ENCODE results near the gene PGF.
A peak's percentile ranks its signal among the peaks of the same experiment; 100 is the strongest.

PGF gene

DNA sequence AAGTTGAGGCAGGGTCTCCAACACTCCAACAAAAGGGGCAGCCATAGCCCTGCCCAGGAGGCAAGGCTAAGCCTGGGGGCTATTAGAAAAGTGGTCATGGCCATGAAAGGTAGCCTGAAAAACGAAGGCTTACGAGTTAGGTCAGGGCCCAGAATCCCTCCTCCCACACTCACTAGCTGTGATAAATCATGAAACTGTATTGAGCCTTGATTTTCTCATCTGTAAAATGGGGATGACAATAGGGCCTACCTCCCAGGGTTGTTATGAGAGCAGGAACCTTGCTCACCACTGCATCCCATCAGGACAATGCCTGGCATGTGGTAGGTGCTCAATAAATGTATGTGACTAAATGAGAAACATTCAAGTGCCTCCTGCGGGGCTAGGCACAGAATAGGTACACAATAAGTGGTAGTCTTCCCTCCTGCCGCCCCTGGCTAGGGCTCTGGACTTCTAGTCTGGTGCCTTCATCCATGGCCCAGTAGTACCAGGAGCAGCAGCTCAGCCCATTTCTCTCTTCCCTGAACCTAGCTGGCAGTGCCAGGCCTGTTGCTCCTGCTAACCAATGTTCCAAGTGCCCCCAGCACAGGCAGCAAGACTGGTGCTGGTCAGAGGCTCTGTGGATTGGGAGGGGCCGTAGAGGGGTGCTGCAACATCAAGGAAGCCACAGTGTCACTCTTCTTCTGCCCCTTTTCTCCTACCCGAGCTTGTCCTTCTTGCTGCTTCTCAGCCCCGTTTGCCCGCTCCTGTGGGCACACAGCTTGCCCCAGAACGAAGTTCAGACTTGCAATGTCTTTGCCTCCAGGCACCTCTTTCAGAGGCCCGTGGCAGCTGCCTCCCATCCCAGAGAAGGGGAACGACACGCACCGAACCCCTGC lies 7.8 kb downstream of the PGF start:
- H3K36me3 ChIP-seq: peaks cover 8 to 36% (median 29%) of the 10 kb centered on the region in 3 donors
- peak overlapping the region; percentile 67 to 79 for H3K27ac ChIP-seq
- H3K27me3 ChIP-seq: no peaks in the 10 kb centered on the region
- H3K4me3 ChIP-seq: no peak overlapping the region
- TF ChIP-seq, protein P1, sequence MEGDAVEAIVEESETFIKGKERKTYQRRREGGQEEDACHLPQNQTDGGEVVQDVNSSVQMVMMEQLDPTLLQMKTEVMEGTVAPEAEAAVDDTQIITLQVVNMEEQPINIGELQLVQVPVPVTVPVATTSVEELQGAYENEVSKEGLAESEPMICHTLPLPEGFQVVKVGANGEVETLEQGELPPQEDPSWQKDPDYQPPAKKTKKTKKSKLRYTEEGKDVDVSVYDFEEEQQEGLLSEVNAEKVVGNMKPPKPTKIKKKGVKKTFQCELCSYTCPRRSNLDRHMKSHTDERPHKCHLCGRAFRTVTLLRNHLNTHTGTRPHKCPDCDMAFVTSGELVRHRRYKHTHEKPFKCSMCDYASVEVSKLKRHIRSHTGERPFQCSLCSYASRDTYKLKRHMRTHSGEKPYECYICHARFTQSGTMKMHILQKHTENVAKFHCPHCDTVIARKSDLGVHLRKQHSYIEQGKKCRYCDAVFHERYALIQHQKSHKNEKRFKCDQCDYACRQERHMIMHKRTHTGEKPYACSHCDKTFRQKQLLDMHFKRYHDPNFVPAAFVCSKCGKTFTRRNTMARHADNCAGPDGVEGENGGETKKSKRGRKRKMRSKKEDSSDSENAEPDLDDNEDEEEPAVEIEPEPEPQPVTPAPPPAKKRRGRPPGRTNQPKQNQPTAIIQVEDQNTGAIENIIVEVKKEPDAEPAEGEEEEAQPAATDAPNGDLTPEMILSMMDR (IDR thresholded peaks at IDR 0.05): no peak
- peaks cover 0 to 57% (median 45%) of the 10 kb centered on the region in 4 donors for H3K4me1 ChIP-seq
- no peaks in the 10 kb centered on the region for H3K9me3 ChIP-seq
- DNase-seq: no peak
- intact Hi-C loops (cut with DNase I; ENCODE audit: low total_unique reads): loop anchor here (2.0 to 5.0 kb wide), 2 partner anchors 65 to 135 kb away; no protein-coding TSS in a partner anchor

DNA sequence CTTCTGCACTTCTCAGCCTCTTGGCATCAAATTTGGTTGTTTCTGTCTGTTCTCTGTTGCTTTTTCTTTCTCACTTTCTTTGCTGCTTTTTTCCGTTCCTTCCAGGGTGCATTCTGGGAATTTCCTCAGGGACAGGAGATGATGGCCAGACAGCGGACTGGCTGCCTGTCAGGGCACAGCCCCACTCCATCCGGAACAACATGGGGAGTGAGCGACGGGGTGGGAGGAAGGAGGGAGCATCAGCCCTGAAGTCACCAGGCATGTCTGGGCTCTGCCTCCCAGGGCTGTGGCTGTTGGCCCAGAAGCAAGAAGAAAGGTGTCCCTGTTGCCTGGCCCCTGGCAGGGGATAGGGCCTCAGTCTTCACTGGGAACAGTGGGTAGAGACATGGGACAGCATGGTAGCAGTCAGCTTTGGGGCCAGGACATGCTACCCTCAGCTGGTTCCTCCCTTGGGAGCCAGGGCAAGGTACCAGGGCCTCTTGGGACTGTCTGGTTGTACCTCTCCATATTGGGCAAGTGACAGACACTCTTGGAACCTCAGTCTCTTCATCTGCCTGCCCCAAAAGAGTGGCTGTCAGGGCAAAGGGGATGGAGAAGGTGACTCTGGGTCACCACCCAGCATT lies 8.6 kb downstream of the PGF start:
- intact Hi-C loops (cut with DNase I; ENCODE audit: low total_unique reads): loop anchor here (5.0 kb wide), 1 partner anchor 66 kb away; no protein-coding TSS in a partner anchor
- TF ChIP-seq, protein P1 (IDR thresholded peaks at IDR 0.05): no peak
- Histone ChIP-seq H3K36me3 (peaks cover 8 to 42% (median 37%) of the 10 kb centered on the region in 3 donors), H3K4me1 (peaks cover 0 to 57% (median 45%) of the 10 kb centered on the region in 4 donors), H3K27ac (peak overlapping the region; percentile 67 to 79), H3K4me3 (peak overlapping the region in 1 of 2 donors; percentile 12), H3K9me3 (no peaks in the 10 kb centered on the region), H3K27me3 (no peaks in the 10 kb centered on the region)
- DNase-seq: peak; percentile 24 to 82

- Histone ChIP-seq H3K27me3 (no peaks in the 10 kb centered on the region), H3K27ac (peak overlapping the region; percentile 67 to 79), H3K9me3 (no peaks in the 10 kb centered on the region), H3K4me1 (peaks cover 0 to 57% (median 45%) of the 10 kb centered on the region in 4 donors), H3K36me3 (peaks cover 8 to 42% (median 38%) of the 10 kb centered on the region in 3 donors), H3K4me3 (peak overlapping the region in 1 of 2 donors; percentile 12)
- DNase-seq: peak; percentile 75 to 87
- intact Hi-C loops (cut with DNase I; ENCODE audit: low total_unique reads): loop anchor here (5.0 kb wide), 1 partner anchor 66 kb away; no protein-coding TSS in a partner anchor
- TF ChIP-seq, protein P1 (IDR thresholded peaks at IDR 0.05): peak; percentile 91 to 93
These were observed 9.3 kb downstream of the PGF start for GRCh38 chr14:74945852-74946658.

DNA sequence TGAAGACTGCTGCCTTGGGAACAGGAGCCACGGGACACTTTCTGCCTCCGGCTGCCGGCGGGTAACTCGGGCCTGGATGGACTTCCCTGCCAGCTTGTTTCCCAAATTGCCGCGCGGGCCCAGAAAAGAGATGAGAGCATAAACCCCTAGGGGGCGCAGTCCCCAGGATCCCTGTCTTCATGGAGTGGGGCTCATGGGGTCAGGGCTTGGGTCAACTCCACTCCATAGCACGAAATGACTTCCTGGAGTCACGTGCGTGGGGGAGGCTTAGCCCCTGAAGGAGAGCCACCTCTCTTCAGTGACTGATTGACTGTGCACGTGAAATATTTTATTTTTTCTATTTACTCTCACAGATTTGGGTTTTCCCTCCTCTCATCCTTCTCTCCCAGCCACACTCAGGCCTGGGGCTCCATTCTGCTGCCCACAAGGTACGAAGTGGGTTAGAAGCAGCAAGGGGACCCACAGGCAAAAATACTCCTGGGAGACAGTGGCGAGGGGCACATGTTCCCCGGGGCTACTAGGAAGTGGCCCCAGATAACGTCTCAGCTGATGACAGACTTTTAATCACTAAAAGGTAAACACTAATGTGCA lies 10.0 kb downstream of the PGF start:
- H3K4me3 ChIP-seq: no peak overlapping the region
- intact Hi-C loops (cut with DNase I; ENCODE audit: low total_unique reads): loop anchor here (5.0 kb wide), 1 partner anchor 67 kb away; no protein-coding TSS in a partner anchor
- peak in 1 of 2 donors; percentile 21 for DNase-seq
- peaks cover 0 to 57% (median 46%) of the 10 kb centered on the region in 4 donors for H3K4me1 ChIP-seq
- TF ChIP-seq, protein P1 (IDR thresholded peaks at IDR 0.05): peak in 1 of 2 experiments; percentile 14
- no peaks in the 10 kb centered on the region for H3K9me3 ChIP-seq
- H3K27ac ChIP-seq: peak overlapping the region; percentile 67 to 79
- H3K36me3 ChIP-seq: peaks cover 8 to 42% (median 38%) of the 10 kb centered on the region in 3 donors
- no peaks in the 10 kb centered on the region for H3K27me3 ChIP-seq

Measured in tibial artery (tissue), 4 donors.